ENCODE data around the gene OGFR.

The OGFR gene

GRCh38 chr20:62800314-62801259, 4.0 kb upstream of the OGFR start:
- no peak for DNase-seq (ENCODE audit: low read depth in 2 of 2)

DNA sequence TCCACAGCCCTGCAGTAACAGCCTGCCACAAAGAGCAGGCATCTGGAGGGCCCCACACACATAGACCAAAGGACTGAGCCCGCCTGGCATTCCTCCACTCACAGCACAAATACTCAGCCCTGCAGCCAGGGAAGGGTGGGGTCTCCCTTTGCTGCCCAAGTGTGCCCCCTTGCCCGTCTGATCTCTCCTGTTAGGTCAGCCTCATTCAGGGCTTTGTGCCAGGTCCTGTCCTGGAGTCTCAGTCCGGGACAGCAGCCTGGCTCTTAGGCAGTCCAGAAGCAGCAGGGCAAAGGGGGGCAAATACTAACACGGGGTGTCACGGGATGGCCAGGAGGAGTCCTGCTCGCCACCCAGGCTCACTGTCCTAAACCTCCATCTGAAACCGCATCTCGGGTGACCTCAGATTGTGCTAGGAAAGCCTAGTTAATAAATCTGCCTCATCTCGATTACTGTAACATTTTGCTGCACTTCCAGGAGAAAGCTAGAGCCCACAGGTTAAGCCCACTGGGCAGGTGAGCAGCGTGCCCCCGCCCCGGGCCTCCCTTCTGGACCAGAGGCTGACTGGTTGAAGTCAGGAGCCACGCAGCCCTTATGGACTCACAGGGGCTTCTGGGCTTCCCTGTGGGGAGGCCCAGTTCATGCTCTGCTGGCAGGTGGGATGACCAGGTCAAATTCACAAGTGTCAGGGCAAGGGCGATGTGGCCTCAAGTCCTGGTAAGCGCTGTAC, 3.2 kb upstream of the OGFR start:
- DNase-seq (ENCODE audit: low read depth in 2 of 2): no peak

DNA sequence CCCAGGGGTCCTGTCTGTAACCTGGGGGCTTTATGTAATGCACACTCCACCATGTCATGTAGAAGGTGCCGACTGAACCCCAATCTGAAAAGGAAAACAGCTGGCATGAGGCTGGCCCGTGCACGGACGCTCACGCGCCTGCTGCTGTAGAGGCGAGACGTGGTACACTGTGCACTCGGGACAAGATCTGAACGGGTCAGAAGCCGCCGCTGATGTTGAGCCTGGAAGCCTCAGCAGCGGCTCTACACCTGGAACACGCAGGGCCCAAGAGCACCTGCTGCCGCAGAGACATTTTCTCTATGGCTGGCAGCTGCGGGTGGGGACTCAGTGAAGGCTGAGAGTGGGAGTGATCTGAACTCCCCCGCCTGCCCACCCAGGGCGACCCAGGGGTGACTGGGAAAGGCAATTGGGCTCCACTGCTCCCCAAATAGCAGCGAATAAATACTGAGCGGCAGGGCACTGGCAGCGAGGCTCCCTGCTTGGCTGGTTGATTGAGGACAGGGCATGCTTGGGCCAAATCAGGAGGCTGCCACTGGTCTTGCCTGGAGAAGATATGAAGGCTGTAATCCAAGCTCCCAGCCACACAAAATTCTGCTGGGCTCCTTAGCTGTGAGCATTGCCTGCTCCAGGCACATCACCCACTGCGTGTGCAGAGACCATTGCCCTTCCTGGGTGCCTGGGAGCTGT, 2.5 kb upstream of the OGFR start:
- DNase-seq (ENCODE audit: low read depth in 2 of 2): no peak

- DNase-seq (ENCODE audit: low read depth in 2 of 2): no peak
These were observed 511 bp upstream of the OGFR start for GRCh38 chr20:62804021-62804626.

GRCh38 chr20:62805155-62805710, 598 bp downstream of the OGFR start:
- DNase-seq (ENCODE audit: low read depth in 2 of 2): no peak

DNA sequence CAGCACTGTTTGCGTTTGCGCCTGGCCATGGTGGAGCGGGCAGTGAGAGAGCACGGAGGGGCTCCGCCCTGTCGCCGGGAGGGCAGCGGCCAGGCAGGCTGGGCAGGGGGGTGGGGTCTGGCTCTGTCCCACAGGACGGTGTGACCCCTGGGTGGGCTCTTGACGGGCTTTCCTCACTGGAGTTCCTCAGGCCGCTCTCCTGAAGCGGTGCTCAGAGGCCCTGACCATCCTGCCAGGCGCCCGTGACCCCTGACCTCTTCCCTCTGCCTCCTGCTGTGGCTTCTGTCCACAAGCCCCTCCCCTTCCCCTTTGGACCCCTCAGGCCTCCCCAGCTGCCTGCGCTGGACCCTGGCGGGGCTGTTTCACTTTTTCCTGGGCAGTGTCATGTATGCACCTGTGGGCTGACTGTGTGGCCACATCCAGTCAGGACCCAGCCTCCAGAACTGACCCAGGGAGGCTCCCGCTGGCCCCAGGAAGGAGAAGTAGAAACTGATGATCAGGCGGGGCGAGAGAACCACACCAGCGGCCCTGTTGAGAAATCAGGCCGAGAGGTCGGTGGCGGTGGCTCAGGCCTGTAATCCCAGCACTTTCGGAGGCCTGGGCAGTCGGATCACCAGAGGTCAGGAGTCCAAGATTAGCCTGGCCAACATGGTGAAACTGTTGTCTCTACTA, 1.2 kb downstream of the OGFR start:
- DNase-seq (ENCODE audit: low read depth in 2 of 2): no peak

- no peak for DNase-seq (ENCODE audit: low read depth in 2 of 2)
These were observed 1.9 kb downstream of the OGFR start for GRCh38 chr20:62806383-62807050.

DNA sequence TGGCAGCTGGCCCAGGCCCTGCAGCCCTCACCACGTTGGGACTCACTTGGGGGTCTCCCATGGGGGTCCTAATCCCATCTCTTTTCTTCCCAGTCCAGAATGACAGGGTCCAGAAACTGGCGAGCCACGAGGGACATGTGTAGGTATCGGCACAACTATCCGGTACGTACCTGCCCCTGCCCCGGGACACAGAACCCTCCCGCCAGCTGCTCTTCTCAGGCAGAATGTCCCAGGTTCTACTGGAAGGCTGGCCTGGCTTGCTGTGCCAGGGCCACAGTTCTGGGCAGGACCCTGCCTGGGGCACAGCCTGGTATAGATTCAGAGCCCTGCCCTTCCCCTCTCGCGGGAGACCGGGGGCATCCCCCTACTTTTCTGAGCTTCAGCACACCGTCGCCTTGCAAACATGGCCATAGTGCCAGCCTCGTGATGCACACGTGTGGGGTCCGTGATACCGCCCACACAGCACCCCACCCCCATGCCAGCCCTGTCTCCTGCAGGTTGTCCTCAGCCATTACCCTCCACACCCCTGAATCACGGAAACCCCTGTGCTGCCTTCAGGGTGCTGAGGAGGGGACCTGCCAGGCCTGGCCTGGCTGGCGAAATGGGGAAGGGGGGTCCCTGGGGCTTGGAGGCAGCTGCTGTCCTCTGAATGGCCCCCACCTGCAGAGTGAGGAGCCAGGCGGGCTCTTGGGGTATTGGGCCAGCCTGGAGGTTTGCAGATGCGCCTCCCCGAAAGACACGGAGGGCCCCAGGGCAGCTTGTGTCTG, 3.0 kb downstream of the OGFR start:
- DNase-seq (ENCODE audit: low read depth in 2 of 2): no peak

DNA sequence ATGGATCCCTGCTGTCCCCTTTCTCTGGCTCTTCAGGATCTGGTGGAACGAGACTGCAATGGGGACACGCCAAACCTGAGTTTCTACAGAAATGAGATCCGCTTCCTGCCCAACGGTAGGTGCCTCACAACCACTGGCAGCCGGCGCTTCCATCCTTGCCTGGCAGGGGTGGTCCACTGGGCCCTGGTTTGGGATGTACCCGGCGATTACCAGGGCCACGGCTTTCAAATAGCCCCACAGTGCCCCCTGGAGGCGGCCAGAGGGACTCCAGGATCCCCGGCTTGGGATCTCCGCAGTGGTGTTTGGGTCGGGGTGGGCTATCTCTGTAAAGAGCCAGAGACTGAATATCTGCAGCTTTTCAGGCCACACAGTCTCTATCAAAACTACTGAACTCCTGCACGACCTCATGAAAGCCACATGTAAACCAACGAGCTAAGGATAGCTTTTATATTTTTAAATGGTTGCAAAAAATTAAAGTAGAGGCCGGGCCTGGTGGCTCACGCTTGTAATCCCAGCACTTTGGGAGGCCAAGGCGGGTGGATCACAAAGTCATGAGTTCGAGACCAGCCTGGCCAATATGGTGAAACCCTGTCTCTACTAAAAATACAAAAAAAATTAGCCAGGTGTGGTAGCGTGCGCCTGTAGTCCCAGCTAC, 3.7 kb downstream of the OGFR start:
- DNase-seq (ENCODE audit: low read depth in 2 of 2): no peak

DNA sequence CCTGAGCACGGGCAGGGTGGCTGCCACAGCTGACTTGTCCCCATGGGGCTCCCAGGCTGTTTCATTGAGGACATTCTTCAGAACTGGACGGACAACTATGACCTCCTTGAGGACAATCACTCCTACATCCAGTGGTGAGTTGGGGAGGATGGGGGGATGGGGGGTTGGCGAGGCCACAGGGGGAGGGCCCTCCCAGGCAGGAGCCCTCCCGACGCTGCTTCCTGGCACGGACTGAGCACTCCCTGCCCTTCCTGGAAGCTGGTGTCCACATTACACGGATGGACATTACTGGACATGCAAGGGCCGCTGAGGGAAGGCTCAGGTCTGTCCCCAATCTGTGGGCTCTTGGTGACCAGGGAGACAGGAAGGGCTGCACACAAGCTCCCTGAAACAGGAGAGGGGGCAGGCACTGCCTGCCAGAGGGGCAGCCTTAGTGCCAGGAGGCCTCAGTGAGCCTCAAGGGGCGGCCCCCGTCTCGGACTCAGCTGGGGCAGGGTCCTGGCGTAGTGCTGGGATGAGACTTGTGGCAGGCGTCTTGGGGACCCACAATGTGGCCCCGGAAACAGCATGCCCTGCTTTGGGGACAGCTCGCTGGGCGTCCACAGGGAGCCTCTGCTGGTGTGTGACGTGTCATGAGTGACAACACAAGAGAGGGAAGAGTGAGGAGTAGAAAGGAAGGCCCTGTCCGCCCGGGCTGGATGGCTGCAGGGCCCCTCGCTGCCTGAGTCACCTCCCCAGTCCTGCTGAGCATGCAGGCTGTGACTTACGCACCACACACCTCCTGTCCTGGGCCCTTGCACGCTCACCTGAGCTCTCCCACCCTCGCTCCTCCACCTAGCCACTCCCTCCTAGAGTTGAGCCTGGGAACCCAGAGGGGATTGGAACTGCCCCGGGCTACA, 5.1 kb downstream of the OGFR start:
- no peak for DNase-seq (ENCODE audit: low read depth in 2 of 2)

GRCh38 chr20:62811320-62811719, 6.7 kb downstream of the OGFR start:
- no peak for DNase-seq (ENCODE audit: low read depth in 2 of 2)

- no peak for DNase-seq (ENCODE audit: low read depth in 2 of 2)
These were observed 7.1 kb downstream of the OGFR start for GRCh38 chr20:62811720-62812119.

DNA sequence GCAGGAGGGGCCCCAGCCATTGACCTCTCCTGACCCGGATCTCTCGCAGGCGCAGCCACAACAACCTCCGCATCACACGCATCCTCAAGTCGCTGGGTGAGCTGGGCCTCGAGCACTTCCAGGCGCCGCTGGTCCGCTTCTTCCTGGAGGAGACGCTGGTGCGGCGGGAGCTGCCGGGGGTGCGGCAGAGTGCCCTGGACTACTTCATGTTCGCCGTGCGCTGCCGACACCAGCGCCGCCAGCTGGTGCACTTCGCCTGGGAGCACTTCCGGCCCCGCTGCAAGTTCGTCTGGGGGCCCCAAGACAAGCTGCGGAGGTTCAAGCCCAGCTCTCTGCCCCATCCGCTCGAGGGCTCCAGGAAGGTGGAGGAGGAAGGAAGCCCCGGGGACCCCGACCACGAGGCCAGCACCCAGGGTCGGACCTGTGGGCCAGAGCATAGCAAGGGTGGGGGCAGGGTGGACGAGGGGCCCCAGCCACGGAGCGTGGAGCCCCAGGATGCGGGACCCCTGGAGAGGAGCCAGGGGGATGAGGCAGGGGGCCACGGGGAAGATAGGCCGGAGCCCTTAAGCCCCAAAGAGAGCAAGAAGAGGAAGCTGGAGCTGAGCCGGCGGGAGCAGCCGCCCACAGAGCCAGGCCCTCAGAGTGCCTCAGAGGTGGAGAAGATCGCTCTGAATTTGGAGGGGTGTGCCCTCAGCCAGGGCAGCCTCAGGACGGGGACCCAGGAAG, 7.7 kb downstream of the OGFR start:
- DNase-seq (ENCODE audit: low read depth in 2 of 2): no peak

DNA sequence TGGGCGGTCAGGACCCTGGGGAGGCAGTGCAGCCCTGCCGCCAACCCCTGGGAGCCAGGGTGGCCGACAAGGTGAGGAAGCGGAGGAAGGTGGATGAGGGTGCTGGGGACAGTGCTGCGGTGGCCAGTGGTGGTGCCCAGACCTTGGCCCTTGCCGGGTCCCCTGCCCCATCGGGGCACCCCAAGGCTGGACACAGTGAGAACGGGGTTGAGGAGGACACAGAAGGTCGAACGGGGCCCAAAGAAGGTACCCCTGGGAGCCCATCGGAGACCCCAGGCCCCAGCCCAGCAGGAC, 8.2 kb downstream of the OGFR start:
- no peak for DNase-seq (ENCODE audit: low read depth in 2 of 2)

- DNase-seq (ENCODE audit: low read depth in 2 of 2): no peak
These were observed 9.0 kb downstream of the OGFR start for GRCh38 chr20:62813588-62813987.

- no peak for DNase-seq (ENCODE audit: low read depth in 2 of 2)
These were observed 9.5 kb downstream of the OGFR start for GRCh38 chr20:62814060-62814708.

GRCh38 chr20:62814709-62815065, 10.1 kb downstream of the OGFR start:
- no peak for DNase-seq (ENCODE audit: low read depth in 2 of 2)
